SH-SY5Y (cell line): ENCODE data around the gene LPIN3.

Experiments
- GATA2 ChIP-seq: IDR thresholded peaks from 2 replicates; pipeline ENCODE4 v1.6.1; 2011; ENCODE audit warnings: mild to moderate bottlenecking, low read depth, low read length
- GATA3 ChIP-seq: IDR thresholded peaks from 2 replicates; pipeline ENCODE4 v1.6.1; 2011; ENCODE audit warnings: low read depth, mild to moderate bottlenecking, low read length, moderate library complexity

The LPIN3 gene

GRCh38 chr20:41375846-41376245 is 35.2 kb downstream of the LPIN3 start:
- no peak for TF ChIP-seq GATA3
- TF ChIP-seq GATA2, result no peak

- no peak for TF ChIP-seq GATA2
- TF ChIP-seq GATA3, result no peak
Measured at GRCh38 chr20:41376349-41376748, 35.7 kb downstream of the LPIN3 start.

GRCh38 chr20:41377275-41377674 is 36.7 kb downstream of the LPIN3 start:
- no peak for TF ChIP-seq GATA2
- TF ChIP-seq GATA3, result no peak

- TF ChIP-seq GATA2 (no peak), GATA3 (no peak)
Measured at GRCh38 chr20:41379551-41379950, 38.9 kb downstream of the LPIN3 start.

- TF ChIP-seq GATA3 (no peak), GATA2 (no peak)
Measured at GRCh38 chr20:41380551-41381193, 40.1 kb downstream of the LPIN3 start.

- TF ChIP-seq GATA2 (no peak), GATA3 (no peak)
Measured at GRCh38 chr20:41382791-41383305, 42.2 kb downstream of the LPIN3 start.

GRCh38 chr20:41386502-41387427 is 46.1 kb downstream of the LPIN3 start:
- TF ChIP-seq GATA3 (no peak), GATA2 (no peak)

GRCh38 chr20:41387444-41387851 is 46.8 kb downstream of the LPIN3 start:
- TF ChIP-seq GATA3 (no peak), GATA2 (no peak)

- TF ChIP-seq GATA2 (no peak), GATA3 (no peak)
Measured at GRCh38 chr20:41390889-41391288, 50.3 kb downstream of the LPIN3 start.

GRCh38 chr20:41391587-41392001 is 51.0 kb downstream of the LPIN3 start:
- no peak for TF ChIP-seq GATA2
- TF ChIP-seq GATA3, result no peak

- TF ChIP-seq GATA2 (no peak), GATA3 (no peak)
Measured at GRCh38 chr20:41392295-41392694, 51.7 kb downstream of the LPIN3 start.

- no peak for TF ChIP-seq GATA3
Measured at GRCh38 chr20:41392871-41393704, 52.5 kb downstream of the LPIN3 start.

- TF ChIP-seq GATA2 (no peak), GATA3 (no peak)
Measured at GRCh38 chr20:41393705-41394066, 53.1 kb downstream of the LPIN3 start.

- TF ChIP-seq GATA3 (no peak), GATA2 (no peak)
Measured at GRCh38 chr20:41394081-41394480, 53.5 kb downstream of the LPIN3 start.
